Neural cell (in vitro differentiated cells): ENCODE results near the gene TSGA10IP.

Source experiments
- CTCF ChIP-seq: fragments of 450-650 bp; IDR thresholded peaks from 2 replicates; pipeline ENCODE4 v1.5.1; 2014; ENCODE audit warnings: antibody characterized with exemption, mild to moderate bottlenecking, moderate library complexity; ENCODE audit not compliant: poor library complexity, severe bottlenecking
- EP300 ChIP-seq: fragments of 450-650 bp; conservative IDR thresholded peaks from 2 replicates; pipeline ENCODE4 v1.6.1; 2014; ENCODE audit warnings: antibody characterized with exemption, mild to moderate bottlenecking, moderate library complexity; ENCODE audit not compliant: poor library complexity, severe bottlenecking
- EZH2 ChIP-seq: fragments of 200-600, 300-800 bp; shearing (Covaris generic), sonication (generic); IDR thresholded peaks from 2 replicates; pipeline ENCODE4 v1.6.1; 2014; ENCODE audit warnings: antibody characterized with exemption, low read length, borderline replicate concordance, mild to moderate bottlenecking; ENCODE audit not compliant: insufficient read depth, poor library complexity, severe bottlenecking
- POLR2AphosphoS5 ChIP-seq: IDR thresholded peaks from 2 replicates; pipeline ENCODE4 v1.6.1; 2012
- RAD21 ChIP-seq: fragments of 450-650 bp; conservative IDR thresholded peaks from 2 replicates; pipeline ENCODE4 v1.6.1; 2014; ENCODE audit warnings: antibody characterized with exemption, mild to moderate bottlenecking, moderate library complexity
- REST ChIP-seq: IDR thresholded peaks from 2 replicates; pipeline ENCODE4 v1.6.1; 2012; ENCODE audit warnings: borderline replicate concordance
- TAF1 ChIP-seq: IDR thresholded peaks from 2 replicates; pipeline ENCODE4 v1.6.1; 2012; ENCODE audit warnings: low read depth

GRCh38 chr11:66008095-66008467 lies 62.8 kb downstream of the TSGA10IP start:
- TF ChIP-seq CTCF (no peak), TAF1 (no peak), POLR2AphosphoS5 (no peak), REST (no peak), EP300 (no peak), EZH2 (no peak), RAD21 (no peak)
